ENCODE results near the gene TUBB3. TPM values are rescaled to one million over a fixed set of nuclear protein-coding genes. Genes with fewer than 3 reads are reported as not detected.

The TUBB3 gene
- total and polyA plus RNA-seq, 8 donors: 0.29 to 14.5 (median 3.7) TPM; not detected in 2

DNA sequence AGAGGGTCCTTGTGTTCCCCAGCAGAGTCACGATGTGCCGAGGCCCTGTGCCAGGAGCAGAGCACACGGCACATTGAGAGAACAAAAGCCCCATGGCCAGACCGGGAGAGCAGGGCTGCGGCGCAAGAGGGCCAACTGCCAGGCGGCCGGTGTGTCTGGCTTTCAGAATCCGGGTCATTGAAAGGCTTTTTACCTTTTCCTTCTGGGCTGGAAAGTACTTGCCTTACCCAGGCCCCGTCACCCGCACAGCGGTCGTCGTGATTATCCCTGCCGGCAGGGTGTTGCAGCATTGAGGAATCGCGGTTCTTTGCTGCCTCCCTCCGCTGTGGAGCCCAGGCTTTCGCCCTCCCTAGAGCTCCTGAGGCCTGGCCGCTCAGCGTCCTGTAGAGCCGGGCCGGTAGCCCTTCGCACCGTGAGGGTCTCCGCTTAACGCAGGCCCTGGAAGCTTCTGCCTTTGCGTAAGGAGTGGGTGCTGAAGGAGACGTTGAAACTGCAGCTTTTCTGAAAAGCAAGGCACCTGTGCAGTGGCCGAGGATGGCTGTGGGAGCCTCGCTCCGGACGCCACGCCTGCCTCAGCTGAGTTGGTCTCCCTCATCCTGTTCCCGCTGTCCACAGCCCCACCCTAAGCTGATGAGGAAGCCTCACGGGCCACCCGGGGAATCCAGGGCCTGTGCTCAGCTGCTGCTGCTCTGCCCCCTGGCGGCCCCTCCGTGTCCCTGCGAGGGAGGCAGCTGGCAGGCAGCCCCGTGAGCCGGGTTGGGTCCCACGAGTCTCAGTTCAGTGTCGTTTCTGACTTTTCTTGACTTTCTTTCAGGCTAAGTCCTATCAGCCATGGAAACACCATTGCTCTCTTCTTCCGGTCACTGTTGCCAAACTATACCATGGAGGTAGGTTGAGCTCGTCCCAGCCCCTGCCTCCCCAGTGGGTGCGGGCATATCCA, 13.1 kb upstream of the TUBB3 start:
- H3K36me3 ChIP-seq: peaks cover 37 to 84% (median 82%) of the 10 kb centered on the region in 4 donors
- WGBS, 5 donors: 51 to 61% (median 56%) methylated on average over 36 to 47 of the region's 47 CpGs

DNA sequence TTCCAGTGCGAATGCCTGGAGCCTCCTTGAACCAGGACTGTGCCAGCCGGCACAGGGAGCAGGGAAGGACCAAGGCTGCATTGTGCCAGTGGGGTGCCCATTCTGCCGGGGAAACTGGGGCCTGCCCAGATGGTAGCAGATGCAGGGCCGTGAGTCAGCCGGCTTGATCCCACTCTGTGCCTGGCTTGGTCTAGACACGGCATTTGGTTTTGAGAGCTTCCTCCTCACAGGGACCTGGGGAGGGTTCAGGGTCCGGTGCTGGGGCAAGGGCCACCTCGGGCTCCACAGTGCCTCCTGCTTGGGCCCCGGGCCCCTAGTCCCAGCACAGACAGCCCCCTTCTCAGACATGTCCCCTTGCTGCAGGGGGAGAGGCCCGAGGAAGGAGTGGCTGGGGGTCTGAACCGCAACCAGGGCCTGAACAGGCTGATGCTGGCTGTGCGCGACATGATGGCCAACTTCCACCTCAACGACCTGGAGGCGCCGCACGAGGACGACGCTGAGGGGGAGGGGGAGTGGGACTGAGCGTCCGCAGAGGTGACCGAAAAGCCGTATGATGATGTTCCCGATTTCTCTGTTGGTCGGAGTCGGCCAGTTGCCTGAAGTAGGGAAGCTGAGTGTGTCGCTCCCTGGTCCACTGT, 12.3 kb upstream of the TUBB3 start:
- Histone ChIP-seq H3K27me3 (no peaks in the 10 kb centered on the region), H3K36me3 (peaks cover 29 to 76% (median 74%) of the 10 kb centered on the region in 4 donors), H3K27ac (peak overlapping the region in 2 of 5 donors; percentile 21 to 51), H3K9me3 (no peaks in the 10 kb centered on the region), H3K4me1 (peaks cover 0 to 10% (median 4%) of the 10 kb centered on the region in 4 donors), H3K4me3 (no peak overlapping the region)
- TF ChIP-seq, protein P1, sequence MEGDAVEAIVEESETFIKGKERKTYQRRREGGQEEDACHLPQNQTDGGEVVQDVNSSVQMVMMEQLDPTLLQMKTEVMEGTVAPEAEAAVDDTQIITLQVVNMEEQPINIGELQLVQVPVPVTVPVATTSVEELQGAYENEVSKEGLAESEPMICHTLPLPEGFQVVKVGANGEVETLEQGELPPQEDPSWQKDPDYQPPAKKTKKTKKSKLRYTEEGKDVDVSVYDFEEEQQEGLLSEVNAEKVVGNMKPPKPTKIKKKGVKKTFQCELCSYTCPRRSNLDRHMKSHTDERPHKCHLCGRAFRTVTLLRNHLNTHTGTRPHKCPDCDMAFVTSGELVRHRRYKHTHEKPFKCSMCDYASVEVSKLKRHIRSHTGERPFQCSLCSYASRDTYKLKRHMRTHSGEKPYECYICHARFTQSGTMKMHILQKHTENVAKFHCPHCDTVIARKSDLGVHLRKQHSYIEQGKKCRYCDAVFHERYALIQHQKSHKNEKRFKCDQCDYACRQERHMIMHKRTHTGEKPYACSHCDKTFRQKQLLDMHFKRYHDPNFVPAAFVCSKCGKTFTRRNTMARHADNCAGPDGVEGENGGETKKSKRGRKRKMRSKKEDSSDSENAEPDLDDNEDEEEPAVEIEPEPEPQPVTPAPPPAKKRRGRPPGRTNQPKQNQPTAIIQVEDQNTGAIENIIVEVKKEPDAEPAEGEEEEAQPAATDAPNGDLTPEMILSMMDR (IDR thresholded peaks at IDR 0.05): no peak
- no peak for TF ChIP-seq POLR2A (IDR thresholded peaks at IDR 0.05)
- TF ChIP-seq EP300 (IDR thresholded peaks at IDR 0.05): no peak
- no peak for TF ChIP-seq POLR2AphosphoS5 (IDR thresholded peaks at IDR 0.05)
- WGBS, 5 donors: 91 to 94% (median 93%) methylated on average over 27 of the region's 27 CpGs
- no peak for DNase-seq
- intact Hi-C loops (cut with DNase I; ENCODE audit: low total_unique reads): no loop called here

More for the DNA sequence above, 13.1 kb upstream of the TUBB3 start:
- H3K27ac ChIP-seq: peak overlapping the region in 3 of 5 donors; percentile 21 to 51 (median 27)
- H3K27me3 ChIP-seq: no peaks in the 10 kb centered on the region
- no peak overlapping the region for H3K4me3 ChIP-seq
- TF ChIP-seq, protein P1 (IDR thresholded peaks at IDR 0.05): peak in 5 of 7 experiments; percentile 14 to 88 (median 84)
- TF ChIP-seq POLR2AphosphoS5 (IDR thresholded peaks at IDR 0.05) (peak in 1 of 3 donors; percentile 72), EP300 (IDR thresholded peaks at IDR 0.05) (no peak), POLR2A (IDR thresholded peaks at IDR 0.05) (no peak)
- no peaks in the 10 kb centered on the region for H3K9me3 ChIP-seq
- DNase-seq: peak; percentile 77 to 88
- H3K4me1 ChIP-seq: peaks cover 0 to 10% (median 4%) of the 10 kb centered on the region in 4 donors
- intact Hi-C loops (cut with DNase I; ENCODE audit: low total_unique reads): no loop called here

DNA sequence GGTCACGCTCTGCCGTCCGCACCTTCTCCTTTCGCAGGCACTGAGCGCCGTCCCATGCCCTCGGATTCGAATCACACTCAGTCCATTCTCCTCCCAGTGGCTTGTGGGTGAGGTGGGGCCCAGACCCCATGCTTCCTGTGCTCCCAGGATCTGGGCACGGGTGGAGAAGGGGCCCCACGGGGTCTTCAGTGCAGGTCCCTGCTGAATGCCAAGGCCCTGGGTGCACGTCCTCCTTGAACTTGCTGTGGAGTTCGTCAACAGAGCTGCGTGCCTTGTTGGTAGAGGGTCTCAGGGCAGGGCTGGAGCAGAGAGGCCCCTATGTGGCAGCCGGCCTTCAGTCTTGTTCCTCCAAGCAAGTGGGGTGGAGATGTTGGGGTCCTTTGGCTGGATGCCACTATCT, 11.8 kb upstream of the TUBB3 start:
- Histone ChIP-seq H3K9me3 (no peaks in the 10 kb centered on the region), H3K27ac (no peak overlapping the region), H3K36me3 (peaks cover 24 to 71% (median 69%) of the 10 kb centered on the region in 4 donors), H3K27me3 (no peaks in the 10 kb centered on the region), H3K4me3 (no peak overlapping the region), H3K4me1 (peaks cover 0 to 10% (median 4%) of the 10 kb centered on the region in 4 donors)
- intact Hi-C loops (cut with DNase I; ENCODE audit: low total_unique reads): no loop called here
- WGBS, 5 donors: 93 to 96% (median 93%) methylated on average over 14 of the region's 14 CpGs
- TF ChIP-seq EP300 (IDR thresholded peaks at IDR 0.05): no peak
- TF ChIP-seq POLR2A (IDR thresholded peaks at IDR 0.05): no peak
- TF ChIP-seq, protein P1 (IDR thresholded peaks at IDR 0.05): no peak
- TF ChIP-seq POLR2AphosphoS5 (IDR thresholded peaks at IDR 0.05): no peak
- no peak for DNase-seq

DNA sequence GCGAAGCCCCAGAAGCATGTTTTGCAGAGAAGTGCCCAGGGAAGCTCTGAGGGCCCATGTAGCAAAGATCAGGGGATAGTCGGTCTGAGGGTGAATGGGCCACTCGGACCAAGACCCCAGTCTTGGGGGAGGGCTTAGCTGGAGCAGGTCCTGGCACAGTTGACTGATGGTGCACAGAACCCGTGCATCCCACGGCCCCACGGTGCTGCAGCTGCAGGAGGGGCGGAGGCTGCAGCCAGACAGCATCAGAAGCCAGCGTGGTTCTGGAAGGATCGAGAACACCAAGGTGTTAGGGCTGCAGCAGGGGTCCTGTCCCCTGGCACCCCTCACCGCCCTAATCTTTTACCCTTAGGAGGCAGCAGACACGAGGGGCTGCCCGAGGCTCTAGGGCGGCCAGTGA, 11.0 kb upstream of the TUBB3 start:
- Histone ChIP-seq H3K4me1 (peaks cover 0 to 11% (median 6%) of the 10 kb centered on the region in 4 donors), H3K27me3 (no peaks in the 10 kb centered on the region), H3K36me3 (peaks cover 17 to 63% (median 61%) of the 10 kb centered on the region in 4 donors), H3K27ac (no peak overlapping the region), H3K9me3 (no peaks in the 10 kb centered on the region), H3K4me3 (no peak overlapping the region)
- 86 to 100% (median 90%) methylated on average over 1 to 13 of the region's 13 CpGs for WGBS, 5 donors
- intact Hi-C loops (cut with DNase I; ENCODE audit: low total_unique reads): no loop called here
- DNase-seq: no peak
- TF ChIP-seq, protein P1 (IDR thresholded peaks at IDR 0.05): no peak
- TF ChIP-seq POLR2AphosphoS5 (IDR thresholded peaks at IDR 0.05) (no peak), EP300 (IDR thresholded peaks at IDR 0.05) (no peak), POLR2A (IDR thresholded peaks at IDR 0.05) (no peak)

Data from stomach (tissue), 9 donors.